Measurements from ENCODE around the gene IL1B.

DNA sequence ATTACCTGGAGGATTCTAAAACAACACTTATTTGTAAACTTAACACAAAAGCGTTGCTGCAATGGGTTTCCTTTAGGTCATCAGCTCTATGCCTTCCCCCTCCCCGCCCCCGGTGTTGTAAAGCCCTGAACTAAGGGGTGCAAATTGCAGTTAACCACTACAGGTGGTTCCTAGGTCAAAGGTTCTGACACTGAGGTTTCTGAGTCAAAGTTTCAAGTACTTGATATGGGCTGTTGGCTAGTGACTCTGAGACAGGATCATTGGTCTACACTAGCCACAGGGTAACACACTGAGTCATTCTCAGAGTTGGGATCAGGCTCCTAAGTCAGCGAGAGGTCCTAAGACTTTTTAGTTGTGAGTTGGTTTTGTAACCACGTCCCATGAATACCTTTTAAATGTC is 15.4 kb downstream of the IL1B start:
- TF ChIP-seq CTCF (IDR thresholded peaks at IDR 0.05) (no peak), POLR2A (IDR thresholded peaks at IDR 0.05) (no peak)

Data from tibial nerve (tissue), 3 donors.